HCT116 (cell line): ENCODE results near the gene STIMATE. TPM values are rescaled to one million over a fixed set of nuclear protein-coding genes. Genes with fewer than 3 reads are reported as not detected.

Experiments used
- ATAC-seq: fragments of 200-7000 bp; cut with Tn5 transposase; 2 replicates; pipeline ENCODE4 v1.9.1; 2020; ENCODE audit warnings: mild to moderate bottlenecking, moderate library complexity
- BruUV-seq: library from RNA; stranded (reverse); fragments of 400-500 nt; replicated peaks from 2 replicates; lab custom pipeline; 2021; lab: Mats Ljungman, UMichigan
- CTCF ChIA-PET: fragments of 300-600 bp; sonication (Branson Sonifier 250); formaldehyde crosslinking; loops from one replicate; lab custom pipeline; 2021; ENCODE audit warnings: antibody characterized with exemption; lab: Charles Lee
- POLR2A ChIA-PET: fragments of 300-600, 350-600 bp; sonication (Branson Sonifier 250); formaldehyde crosslinking; loops from one replicate; lab custom pipeline; 2021; ENCODE audit warnings: antibody characterized with exemption; lab: Charles Lee
- RAD21 ChIA-PET, 2 experiments: fragments of 300-600 bp; sonication (Branson Sonifier 250); formaldehyde crosslinking; loops; one replicate each; lab custom pipeline; 2023; ENCODE audit warnings: low total read pairs in 2 of 2; ENCODE audit not compliant: uncharacterized antibody in 2 of 2, unreplicated experiment in 2 of 2, low non-redundant PET in 1 of 2; lab: Charles Lee
- DNase-seq: peaks from one replicate; pipeline ENCODE4 v3.0.0-alpha.2; 2010; ENCODE audit warnings: low read depth, low spot score
- H2AFZ ChIP-seq: fragments of 200-600 bp; shearing (Covaris generic), sonication (generic); 2 replicates; pipeline ENCODE4 v1.6.1; 2017; ENCODE audit warnings: low read depth, mixed run types, mixed read lengths, antibody characterized with exemption, low read length; ENCODE audit not compliant: poor library complexity, severe bottlenecking
- H3K27ac ChIP-seq: 2 replicates; pipeline ENCODE4 v1.5.1; 2012; ENCODE audit warnings: low read depth, low read length
- H3K27me3 ChIP-seq: fragments of 200-600 bp; sonication (generic); 2 replicates; pipeline ENCODE4 v1.6.1; 2016; ENCODE audit warnings: mixed run types, low read length, mixed read lengths; ENCODE audit not compliant: insufficient read depth
- H3K36me3 ChIP-seq, 2 experiments: fragments of 200-500 bp in 1 of 2; fragments of 200-600 bp in 1 of 2; sonication (Bioruptor generic) in 1 of 2; sonication (generic) in 1 of 2; 2 replicates each; pipeline versions ENCODE4 v1.5.1 to v1.6.1; 2014 to 2016; ENCODE audit warnings: low read length in 2 of 2, inconsistent platforms in 1 of 2, mixed read lengths in 1 of 2, mixed run types in 1 of 2; ENCODE audit not compliant: insufficient read depth in 2 of 2, control insufficient read depth in 1 of 2
- H3K4me1 ChIP-seq, 2 experiments: fragments of 200-600 bp in 1 of 2; sonication (generic) in 1 of 2; 2 replicates each; pipeline versions ENCODE4 v1.5.1 to v1.6.1; 2012 to 2017; ENCODE audit warnings: low read length in 2 of 2, inconsistent platforms in 1 of 2, mild to moderate bottlenecking in 1 of 2, mixed read lengths in 1 of 2, mixed run types in 1 of 2, moderate library complexity in 1 of 2; ENCODE audit not compliant: insufficient read depth in 2 of 2, control insufficient read depth in 1 of 2
- H3K4me2 ChIP-seq: fragments of 200-600 bp; sonication (generic); 2 replicates; pipeline ENCODE4 v1.6.1; 2017; ENCODE audit warnings: mixed run types, low read length, mixed read lengths
- H3K4me3 ChIP-seq, 2 experiments: fragments of 200-600 bp in 1 of 2; sonication (generic) in 1 of 2; replicated peaks in 1 of 2; 2 replicates each; pipeline ENCODE4 v1.5.1; 2011 to 2016; ENCODE audit warnings: low read length in 2 of 2, control low read depth in 1 of 2, low read depth in 1 of 2, mild to moderate bottlenecking in 1 of 2, mixed read lengths in 1 of 2, mixed run types in 1 of 2
- H3K79me2 ChIP-seq: fragments of 200-600 bp; sonication (generic); 2 replicates; pipeline ENCODE4 v1.6.1; 2017; ENCODE audit warnings: mild to moderate bottlenecking, mixed run types, low read length, moderate library complexity, mixed read lengths; ENCODE audit not compliant: insufficient read depth
- H3K9ac ChIP-seq: fragments of 200-600 bp; sonication (generic); 2 replicates; pipeline ENCODE4 v1.6.1; 2016; ENCODE audit warnings: low read length, mixed read lengths
- H3K9me2 ChIP-seq: fragments of 200-600 bp; sonication (generic), shearing (Covaris generic); 2 replicates; pipeline ENCODE4 v1.6.1; 2017; ENCODE audit warnings: mixed run types, mild to moderate bottlenecking, moderate library complexity; ENCODE audit not compliant: insufficient read depth
- H3K9me3 ChIP-seq, 2 experiments: fragments of 200-500 bp in 1 of 2; fragments of 200-600 bp in 1 of 2; sonication (Bioruptor generic) in 1 of 2; sonication (generic) in 1 of 2; 2 replicates each; pipeline ENCODE4 v1.6.1; 2014 to 2017; ENCODE audit warnings: low read length in 2 of 2, mixed read lengths in 2 of 2, inconsistent platforms in 1 of 2, low read depth in 1 of 2, mild to moderate bottlenecking in 1 of 2, mixed run types in 1 of 2, moderate library complexity in 1 of 2; ENCODE audit not compliant: control insufficient read depth in 1 of 2, insufficient read depth in 1 of 2
- H4K20me1 ChIP-seq: fragments of 200-600 bp; sonication (generic), shearing (Covaris generic); 2 replicates; pipeline ENCODE4 v1.6.1; 2017; ENCODE audit warnings: mixed run types, mild to moderate bottlenecking, moderate library complexity; ENCODE audit not compliant: insufficient read depth
- EGR1 ChIP-seq: IDR thresholded peaks from 2 replicates; pipeline ENCODE4 v1.6.1; 2012; ENCODE audit warnings: low read depth
- EZH2phosphoT487 ChIP-seq: fragments of 200-600 bp; IDR thresholded peaks from 2 replicates; pipeline ENCODE4 v1.6.1; 2018; ENCODE audit warnings: antibody characterized with exemption, borderline replicate concordance
- FOSL1 ChIP-seq: IDR thresholded peaks from 2 replicates; pipeline ENCODE4 v1.6.1; 2012; ENCODE audit warnings: low read depth
- JUND ChIP-seq: IDR thresholded peaks from 2 replicates; pipeline ENCODE4 v1.6.1; 2012
- SRF ChIP-seq: IDR thresholded peaks from 2 replicates; pipeline ENCODE4 v1.6.1; 2012; ENCODE audit warnings: low read depth
- TCF7L2 ChIP-seq: IDR thresholded peaks from 2 replicates; pipeline ENCODE4 v1.7.0; 2011; ENCODE audit warnings: borderline replicate concordance, inconsistent platforms; ENCODE audit not compliant: insufficient read depth, insufficient read length; ENCODE audit errors: extremely low read depth
- ZNF274 ChIP-seq: fragments of 200-500 bp; sonication (Bioruptor generic); IDR thresholded peaks from 2 replicates; pipeline ENCODE4 v1.6.1; 2014; ENCODE audit warnings: mild to moderate bottlenecking, low read depth, low read length, inconsistent platforms
- intact Hi-C: fragments of 100-400 bp; cut with micrococcal nuclease; formaldehyde crosslinking; loops from 2 replicates; pipeline ENCODE4 v1.10.0; 2022
- microRNA-seq: library from miRNA; unstranded; fragments of <30 nt; microRNA quantifications from one replicate; pipeline ENCODE4, GENCODE V29; 2016; ENCODE audit warnings: borderline number of aligned reads
- total RNA-seq: library from RNA; stranded (reverse); gene quantifications from one replicate; pipeline ENCODE4 v1.2.1, GENCODE V29; 2021; ENCODE audit not compliant: unreplicated experiment
- TF ChIP-seq, protein P1 (sequence below): IDR thresholded peaks from 2 replicates; pipeline ENCODE4 v1.6.1; 2012

The STIMATE gene
- total RNA-seq, 1 experiment from 2014 or later: 20.2 TPM

DNA sequence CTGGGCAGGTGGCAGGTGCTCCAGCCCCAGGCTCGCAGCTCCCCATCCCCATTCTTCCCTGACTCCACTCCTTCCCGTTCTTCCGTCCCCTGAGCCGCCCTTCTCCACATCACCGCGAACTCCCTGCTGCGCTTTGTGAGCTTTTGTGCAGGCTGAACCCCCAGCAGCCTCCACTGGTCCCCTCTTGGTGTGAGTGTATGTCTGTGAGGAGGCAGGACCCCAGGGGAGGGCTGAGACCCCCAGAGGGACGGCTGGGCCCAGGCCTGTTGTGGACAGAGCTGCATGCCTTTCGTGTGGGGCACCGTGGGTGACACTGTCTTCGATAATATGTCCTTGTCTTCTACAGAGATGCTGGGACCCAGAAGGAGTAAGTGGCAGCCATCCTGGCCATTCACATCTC is 110.1 kb downstream of the STIMATE start:
- BruUV-seq: no TSS peak
- Histone ChIP-seq H3K9me2 (no peaks in the 10 kb centered on the region), H3K4me3 (no peak overlapping the region), H2AFZ (no peak overlapping the region), H4K20me1 (no peaks in the 10 kb centered on the region), H3K36me3 (no peaks in the 10 kb centered on the region), H3K27me3 (peaks cover 12% of the 10 kb centered on the region), H3K79me2 (no peaks in the 10 kb centered on the region), H3K4me1 (no peaks in the 10 kb centered on the region), H3K27ac (no peak overlapping the region), H3K9me3 (no peaks in the 10 kb centered on the region), H3K4me2 (no peak overlapping the region), H3K9ac (no peak overlapping the region)
- intact Hi-C loops: no loop called here
- no peak for DNase-seq
- ChIA-PET CTCF (interaction anchor here (1.2 kb wide), 1 partner anchor 13 kb away, joined by 3 read pairs; no protein-coding TSS in a partner anchor), POLR2A (interaction anchor here (1.2 kb wide), 1 partner anchor 11 kb away, joined by 3 read pairs; no protein-coding TSS in a partner anchor), RAD21 (no interaction called here)
- ATAC-seq: no peak
- TF ChIP-seq JUND: no peak
- no peak for TF ChIP-seq SRF
- TF ChIP-seq EGR1: no peak
- no peak for TF ChIP-seq ZNF274
- TF ChIP-seq, protein P1, sequence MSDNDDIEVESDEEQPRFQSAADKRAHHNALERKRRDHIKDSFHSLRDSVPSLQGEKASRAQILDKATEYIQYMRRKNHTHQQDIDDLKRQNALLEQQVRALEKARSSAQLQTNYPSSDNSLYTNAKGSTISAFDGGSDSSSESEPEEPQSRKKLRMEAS: no peak
- TF ChIP-seq TCF7L2: no peak
- TF ChIP-seq FOSL1: no peak
- no peak for TF ChIP-seq EZH2phosphoT487

Small RNA genes lying within 50 kb of the gene (microRNA-seq; reads per million reads assigned to microRNA genes)
- not detected for gene MIR8064

Other genes with a start within 250 kb of the STIMATE start
- gene PBRM1, start 211.6 kb downstream of the STIMATE start, total RNA-seq: 40.0 TPM
- 205 TPM for gene GNL3, start 211.5 kb downstream of the STIMATE start, total RNA-seq
- gene GLT8D1, start 191.8 kb downstream of the STIMATE start, total RNA-seq: 42.1 TPM
- gene SPCS1, start 191.4 kb downstream of the STIMATE start, total RNA-seq: 124 TPM
- 36.2 TPM for gene NEK4, start 126.6 kb downstream of the STIMATE start, total RNA-seq
- 0.37 TPM for gene ITIH1, start 119.9 kb downstream of the STIMATE start, total RNA-seq
- gene ITIH3, start 102.8 kb downstream of the STIMATE start, total RNA-seq: 0.44 TPM
- 4.1 TPM for gene ITIH4, start 66.9 kb downstream of the STIMATE start, total RNA-seq
- gene MUSTN1, start 62.5 kb downstream of the STIMATE start, total RNA-seq: 0.44 TPM
- gene SFMBT1, start 148.5 kb upstream of the STIMATE start, total RNA-seq: 14.8 TPM
- gene RFT1, start 232.9 kb upstream of the STIMATE start, total RNA-seq: 33.6 TPM